GM21528 (cell line): ENCODE data around the gene FCRL2.
"Not testable (repeated sequence)": the region's sequence is repeated elsewhere in the genome, so short reads cannot be mapped to it uniquely, and the experiment has no call there.

Experiments
- ATAC-seq: cut with Tn5 transposase; IDR thresholded peaks from one replicate; pipeline ENCODE4 v1.9.1; 2021; ENCODE audit warnings: mild to moderate bottlenecking, moderate library complexity; ENCODE audit not compliant: unreplicated experiment, low FRiP score

FCRL2 gene

DNA sequence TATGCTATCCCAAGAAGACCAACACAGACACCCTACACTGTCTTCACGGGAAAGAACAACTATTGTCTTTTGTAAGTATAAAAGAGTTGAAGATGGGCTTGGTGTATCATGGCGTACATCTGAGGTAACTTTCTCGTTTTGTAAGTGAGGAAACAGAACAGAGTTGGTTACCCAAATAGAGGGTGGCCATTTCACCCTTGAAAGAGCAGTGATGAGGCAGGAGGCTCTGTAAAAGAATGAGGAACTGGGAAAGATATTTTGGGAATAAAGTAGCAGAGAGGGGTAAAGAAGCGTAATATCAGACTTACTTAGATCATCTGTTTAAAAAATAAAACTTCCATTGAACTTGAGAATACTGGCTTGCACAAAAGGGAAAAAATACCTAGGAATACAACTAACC, 18.9 kb downstream of the FCRL2 start:
- ATAC-seq: no peak

- ATAC-seq: no peak
These were observed 23.3 kb downstream of the FCRL2 start for GRCh38 chr1:157753611-157754010.

DNA sequence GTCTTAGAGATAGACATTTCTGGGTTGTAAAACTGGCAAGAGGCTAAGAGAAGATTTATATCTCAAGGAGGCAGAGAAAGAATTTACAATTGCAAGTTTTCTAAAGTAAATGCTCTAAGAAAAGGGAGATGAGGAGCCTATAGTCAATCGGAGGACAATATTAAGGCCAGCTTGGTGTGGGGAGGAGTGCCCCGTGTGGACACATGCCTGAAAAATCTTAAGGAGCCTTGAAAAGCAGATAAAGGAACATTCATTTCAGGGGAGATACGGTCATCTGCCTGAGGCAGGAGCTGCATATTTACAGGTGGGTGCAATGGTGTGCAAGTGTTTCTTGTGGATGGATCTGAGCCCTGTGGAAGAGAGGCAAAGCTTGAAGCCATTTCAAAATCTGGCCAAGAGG, 25.6 kb downstream of the FCRL2 start:
- no peak for ATAC-seq

DNA sequence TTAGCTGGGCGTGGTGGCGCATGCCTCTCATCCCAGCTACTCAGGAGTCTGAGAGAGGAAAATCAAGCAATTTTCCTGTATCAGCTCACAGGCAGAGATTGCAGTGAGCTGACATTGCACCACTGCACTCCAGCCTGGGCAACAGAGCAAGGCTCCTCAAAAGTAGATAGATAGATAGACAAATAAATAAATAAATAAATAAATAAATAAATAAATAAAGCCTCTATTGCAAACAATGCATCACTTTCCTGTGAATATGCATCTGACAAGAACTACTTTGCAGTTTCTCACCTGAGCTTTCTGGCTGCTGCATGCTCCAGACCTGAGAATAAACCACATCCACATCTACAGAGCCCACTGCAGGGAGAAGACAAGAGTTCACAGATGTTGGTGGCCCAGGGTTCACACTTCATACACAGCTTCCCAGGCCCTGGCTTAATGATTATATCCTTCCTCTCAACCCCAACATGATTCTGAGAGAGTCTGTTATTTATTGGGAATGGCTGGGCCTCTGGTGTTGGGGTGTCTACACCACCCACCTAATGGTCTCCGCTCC, 28.6 kb downstream of the FCRL2 start:
- no peak for ATAC-seq

GRCh38 chr1:157739229-157739901, 37.6 kb downstream of the FCRL2 start:
- no peak for ATAC-seq

DNA sequence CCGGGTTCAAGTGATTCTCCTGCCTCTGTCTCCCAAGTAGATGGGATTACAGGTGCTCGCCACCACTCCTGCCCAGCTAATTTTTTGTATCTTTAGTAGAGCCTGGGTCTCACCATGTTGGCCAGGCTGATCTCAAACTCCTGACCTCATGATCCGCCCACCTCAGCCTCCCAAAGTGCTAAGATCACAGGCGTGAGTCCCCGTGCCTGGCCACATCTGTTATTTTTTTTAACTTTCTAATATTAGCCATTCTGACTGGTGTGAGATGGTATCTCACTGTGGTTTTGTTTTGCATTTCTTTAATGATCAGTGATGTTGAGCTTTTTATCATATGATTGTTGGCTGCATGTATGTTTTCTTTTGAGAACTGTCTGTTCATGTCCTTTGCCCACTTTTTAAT, 40.9 kb downstream of the FCRL2 start:
- ATAC-seq: not testable (repeated sequence)

GRCh38 chr1:157734321-157734720, 42.6 kb downstream of the FCRL2 start:
- no peak for ATAC-seq

- ATAC-seq: no peak
These were observed 44.2 kb downstream of the FCRL2 start for GRCh38 chr1:157732755-157733154.

DNA sequence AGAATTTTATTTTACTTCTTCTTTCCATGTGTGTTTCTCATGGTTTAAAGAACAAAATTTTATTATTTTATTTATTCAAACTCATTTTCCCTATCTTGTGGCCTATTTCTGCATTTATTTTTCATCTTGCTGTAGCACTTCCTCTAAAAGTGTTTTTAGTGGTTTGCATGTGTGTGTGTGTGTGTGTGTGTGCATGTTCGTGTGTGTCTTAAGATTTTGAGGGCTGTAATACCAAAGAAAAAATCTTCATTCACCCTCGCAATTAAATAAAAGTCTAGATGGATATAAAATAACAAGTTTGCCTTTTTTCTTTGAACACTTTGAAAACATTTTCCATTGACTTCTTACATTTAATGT, 51.7 kb downstream of the FCRL2 start:
- ATAC-seq: no peak

GRCh38 chr1:157724537-157725220, 52.3 kb downstream of the FCRL2 start:
- no peak for ATAC-seq

DNA sequence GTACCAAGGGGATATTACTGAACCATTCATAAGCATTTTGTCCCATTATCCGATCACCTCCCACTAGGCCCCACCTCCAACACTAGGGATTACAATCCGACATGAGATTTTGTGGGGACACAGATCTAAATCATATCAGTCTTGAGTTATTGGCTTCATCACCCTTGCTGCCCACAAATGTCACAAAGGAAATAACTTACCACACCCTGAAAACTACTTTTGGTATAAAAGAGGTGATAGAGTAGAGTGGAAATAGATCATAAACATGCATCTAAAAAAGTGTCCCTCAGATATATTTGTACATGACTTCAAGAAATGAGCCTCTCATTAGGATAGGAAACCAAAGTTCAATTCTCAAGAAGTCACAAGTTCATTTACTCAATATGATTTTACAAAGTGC, 53.8 kb downstream of the FCRL2 start:
- ATAC-seq: no peak

DNA sequence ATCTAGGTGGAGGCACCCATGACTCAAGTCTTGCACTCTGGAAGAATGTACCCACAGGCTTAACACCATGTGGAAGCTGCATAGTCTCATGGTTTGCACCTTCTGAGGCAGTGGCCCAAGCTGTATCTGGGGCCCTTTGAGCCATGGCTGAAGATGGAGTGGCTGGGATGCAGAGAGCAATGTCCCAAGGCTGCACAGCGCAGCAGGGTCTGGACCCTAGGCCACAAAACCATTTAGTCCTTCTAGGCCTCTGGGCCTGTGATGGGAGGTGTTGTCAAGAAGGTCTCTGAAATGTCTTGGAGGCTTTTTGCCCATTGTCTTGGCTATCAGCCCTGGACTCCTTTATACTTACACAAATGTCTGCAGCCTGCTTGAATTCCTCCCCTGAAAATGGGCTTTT, 54.9 kb downstream of the FCRL2 start:
- ATAC-seq: no peak

- no peak for ATAC-seq
These were observed 61.2 kb downstream of the FCRL2 start for GRCh38 chr1:157715736-157716135.

DNA sequence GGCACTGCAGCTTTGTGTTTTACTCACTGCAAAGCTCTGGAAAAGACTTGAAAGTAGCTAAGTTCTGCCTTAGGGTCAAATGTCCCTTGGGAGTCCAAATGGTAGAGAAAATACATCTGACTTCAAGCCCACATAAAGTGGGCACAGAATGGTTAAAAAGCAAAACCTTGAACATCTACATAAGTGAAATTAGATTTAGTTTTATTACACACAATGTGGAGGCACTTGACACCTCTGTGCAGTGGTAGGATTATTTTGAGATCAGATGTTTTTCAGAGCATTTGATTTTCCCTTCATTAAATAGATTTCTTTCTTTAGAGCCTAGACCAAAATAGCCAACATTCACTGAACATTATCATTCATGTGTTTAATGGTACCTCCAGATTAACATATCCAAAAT, 65.1 kb downstream of the FCRL2 start:
- no peak for ATAC-seq

GRCh38 chr1:157704878-157705277, 72.1 kb downstream of the FCRL2 start:
- ATAC-seq: no peak

- ATAC-seq: no peak
These were observed 73.0 kb downstream of the FCRL2 start for GRCh38 chr1:157703981-157704380.

- ATAC-seq: no peak
These were observed 74.6 kb downstream of the FCRL2 start for GRCh38 chr1:157702308-157702825.

- no peak for ATAC-seq
These were observed 76.2 kb downstream of the FCRL2 start, which contains the start of gene FCRL3 for GRCh38 chr1:157700732-157701131. FCRL3 (minus strand) TSS chr1:157700769; CDS start chr1:157700489, 280 bp downstream.

- ATAC-seq: no peak
These were observed 76.6 kb downstream of the FCRL2 start for GRCh38 chr1:157700305-157700704.

- ATAC-seq: no peak
These were observed 79.0 kb downstream of the FCRL2 start for GRCh38 chr1:157697781-157698569.
